GM18499 (cell line): Measurements from ENCODE around the gene NFIA.

Source experiments
- ATAC-seq: cut with Tn5 transposase; IDR thresholded peaks from one replicate; pipeline ENCODE4 v1.9.1; 2021; ENCODE audit warnings: moderate number of reproducible peaks; ENCODE audit not compliant: insufficient read depth, unreplicated experiment

The NFIA gene

GRCh38 chr1:61171974-61172373 is 89.6 kb downstream of the NFIA start:
- no peak for ATAC-seq

- no peak for ATAC-seq
Measured at GRCh38 chr1:61173118-61173517, 90.8 kb downstream of the NFIA start.

GRCh38 chr1:61174060-61174795 is 91.9 kb downstream of the NFIA start:
- no peak for ATAC-seq

GRCh38 chr1:61175976-61176375 is 93.6 kb downstream of the NFIA start:
- ATAC-seq, result no peak

GRCh38 chr1:61181067-61182038 is 99.0 kb downstream of the NFIA start:
- no peak for ATAC-seq

GRCh38 chr1:61182049-61182448 is 99.7 kb downstream of the NFIA start:
- no peak for ATAC-seq

- ATAC-seq, result no peak
Measured at GRCh38 chr1:61182480-61182879, 100.1 kb downstream of the NFIA start.

GRCh38 chr1:61183471-61184039 is 101.2 kb downstream of the NFIA start:
- ATAC-seq, result no peak

GRCh38 chr1:61184040-61184713 is 101.8 kb downstream of the NFIA start:
- ATAC-seq, result no peak

- ATAC-seq, result no peak
Measured at GRCh38 chr1:61184714-61185106, 102.3 kb downstream of the NFIA start.

GRCh38 chr1:61186753-61187152 is 104.4 kb downstream of the NFIA start:
- ATAC-seq, result no peak

GRCh38 chr1:61187352-61188086 is 105.2 kb downstream of the NFIA start:
- ATAC-seq, result no peak

GRCh38 chr1:61190153-61190552 is 107.8 kb downstream of the NFIA start:
- no peak for ATAC-seq

- no peak for ATAC-seq
Measured at GRCh38 chr1:61190618-61191432, 108.5 kb downstream of the NFIA start.

- ATAC-seq, result no peak
Measured at GRCh38 chr1:61191433-61191720, 109.0 kb downstream of the NFIA start.

- no peak for ATAC-seq
Measured at GRCh38 chr1:61192663-61193330, 110.4 kb downstream of the NFIA start.

- ATAC-seq, result no peak
Measured at GRCh38 chr1:61193808-61194207, 111.4 kb downstream of the NFIA start.

GRCh38 chr1:61198554-61198953 is 116.2 kb downstream of the NFIA start:
- ATAC-seq, result no peak

GRCh38 chr1:61201035-61201434 is 118.7 kb downstream of the NFIA start:
- ATAC-seq, result no peak
